Common myeloid progenitor, CD34-positive (primary cell): ENCODE measurements around the gene VILL.
A peak's percentile ranks its signal among the peaks of the same experiment; 100 is the strongest.
"Not testable (repeated sequence)": the region's sequence is repeated elsewhere in the genome, so short reads cannot be mapped to it uniquely, and the experiment has no call there.

ENCODE experiments used
- CTCF ChIA-PET: fragments of 350-600 bp; sonication (Branson Sonifier 250); formaldehyde crosslinking; loops from one replicate; lab custom pipeline; 2021; ENCODE audit warnings: antibody characterized with exemption; lab: Charles Lee
- POLR2A ChIA-PET: fragments of 350-600 bp; sonication (Branson Sonifier 250); formaldehyde crosslinking; loops from one replicate; lab custom pipeline; 2021; ENCODE audit warnings: antibody characterized with exemption; lab: Charles Lee
- DNase-seq, 3 donors: peaks; one replicate each; pipeline versions ENCODE4 v3.0.0 to v3.0.0-alpha.2; 2013
- H3K27ac ChIP-seq, 2 experiments: 1 replicate in 1 of 2; 2 replicates in 1 of 2; pipeline ENCODE4 v1.7.0; 2013; ENCODE audit warnings: inconsistent platforms in 2 of 2, low read length in 2 of 2, mild to moderate bottlenecking in 2 of 2, low read depth in 1 of 2, moderate library complexity in 1 of 2; ENCODE audit not compliant: severe bottlenecking in 2 of 2, insufficient read depth in 1 of 2, poor library complexity in 1 of 2
- H3K27me3 ChIP-seq, 5 experiments: replicated peaks in 2 of 5; 1 replicate in 3 of 5; 2 replicates in 2 of 5; pipeline versions ENCODE4 v1.6.1 to v1.7.0; 2013; ENCODE audit warnings: low read length in 4 of 5, mild to moderate bottlenecking in 2 of 5, moderate library complexity in 2 of 5, inconsistent platforms in 1 of 5; ENCODE audit not compliant: insufficient read depth in 5 of 5, control insufficient read depth in 4 of 5
- H3K36me3 ChIP-seq, 4 experiments: 1 replicate in 2 of 4; 2 replicates in 2 of 4; pipeline versions ENCODE4 v1.6.1 to v1.7.0; 2013; ENCODE audit warnings: low read length in 3 of 4, control low read depth in 1 of 4, mild to moderate bottlenecking in 1 of 4; ENCODE audit not compliant: control insufficient read depth in 4 of 4, insufficient read depth in 4 of 4
- H3K4me1 ChIP-seq, 4 experiments: 1 replicate in 3 of 4; 2 replicates in 1 of 4; pipeline versions ENCODE4 v1.6.1 to v1.7.1; 2013; ENCODE audit warnings: low read length in 3 of 4, mild to moderate bottlenecking in 3 of 4, control low read depth in 1 of 4, inconsistent platforms in 1 of 4, moderate library complexity in 1 of 4; ENCODE audit not compliant: control insufficient read depth in 4 of 4, insufficient read depth in 4 of 4; ENCODE audit errors: control extremely low read depth in 1 of 4
- H3K4me3 ChIP-seq, 7 experiments: 1 replicate in 4 of 7; 2 replicates in 3 of 7; pipeline versions ENCODE4 v1.5.1 to v1.7.0; 2013; ENCODE audit warnings: mild to moderate bottlenecking in 7 of 7, low read length in 6 of 7, moderate library complexity in 6 of 7, inconsistent platforms in 2 of 7, low read depth in 2 of 7, control low read depth in 1 of 7; ENCODE audit not compliant: insufficient read depth in 4 of 7, control insufficient read depth in 1 of 7; ENCODE audit errors: extremely low read depth in 1 of 7
- H3K9me3 ChIP-seq, 5 experiments: 1 replicate in 4 of 5; 2 replicates in 1 of 5; pipeline versions ENCODE4 v1.6.1 to v1.7.1; 2013; ENCODE audit warnings: low read length in 4 of 5, mild to moderate bottlenecking in 2 of 5, inconsistent platforms in 1 of 5, low read depth in 1 of 5, moderate library complexity in 1 of 5; ENCODE audit not compliant: control insufficient read depth in 4 of 5, insufficient read depth in 2 of 5; ENCODE audit errors: control extremely low read depth in 1 of 5
- WGBS: methylation state at CpG from one replicate; pipeline ENCODE4 v1.1.5; 2013; ENCODE audit not compliant: insufficient coverage; 5-methylcytosine and 5-hydroxymethylcytosine counted together

Gene VILL

DNA sequence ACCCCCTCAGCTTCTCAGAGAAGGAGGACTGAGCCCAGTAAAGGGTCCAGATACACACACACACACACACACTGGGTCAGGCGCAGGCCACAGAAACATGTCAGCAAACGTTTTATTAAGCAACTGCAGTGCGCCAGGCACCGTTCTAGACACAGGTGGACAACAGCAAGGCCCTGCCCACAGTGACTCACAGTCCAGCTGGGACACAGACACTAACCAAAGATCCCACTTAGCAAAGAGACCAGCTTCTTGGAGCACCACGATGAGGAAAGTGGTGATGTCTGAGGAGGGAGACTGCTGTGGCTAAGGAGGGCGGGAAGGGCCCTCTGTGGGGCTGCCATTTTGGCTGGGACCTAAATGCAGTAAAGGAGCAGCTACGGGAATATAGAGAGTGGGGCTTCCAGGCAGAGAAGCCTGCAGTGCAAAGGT, 2.8 kb upstream of the VILL start:
- no peak overlapping the region for H3K4me3 ChIP-seq
- H3K36me3 ChIP-seq = peaks cover 0 to 14% (median 3%) of the 10 kb centered on the region in 4 experiments
- 100% methylated on average over 3 of the region's 7 CpGs for WGBS
- POLR2A ChIA-PET = no interaction called here
- peak overlapping the region in 1 of 2 experiments; percentile 50 for H3K27ac ChIP-seq
- H3K4me1 ChIP-seq = peaks cover 0 to 9% (median 3%) of the 10 kb centered on the region in 4 experiments
- H3K27me3 ChIP-seq = no peaks in the 10 kb centered on the region
- DNase-seq = no peak
- H3K9me3 ChIP-seq = no peaks in the 10 kb centered on the region
- CTCF ChIA-PET = interaction anchor here (1.0 to 1.7 kb wide), 3 partner anchors 9 to 16 kb away, joined by 3 to 6 read pairs (median 3); no protein-coding TSS in a partner anchor

DNA sequence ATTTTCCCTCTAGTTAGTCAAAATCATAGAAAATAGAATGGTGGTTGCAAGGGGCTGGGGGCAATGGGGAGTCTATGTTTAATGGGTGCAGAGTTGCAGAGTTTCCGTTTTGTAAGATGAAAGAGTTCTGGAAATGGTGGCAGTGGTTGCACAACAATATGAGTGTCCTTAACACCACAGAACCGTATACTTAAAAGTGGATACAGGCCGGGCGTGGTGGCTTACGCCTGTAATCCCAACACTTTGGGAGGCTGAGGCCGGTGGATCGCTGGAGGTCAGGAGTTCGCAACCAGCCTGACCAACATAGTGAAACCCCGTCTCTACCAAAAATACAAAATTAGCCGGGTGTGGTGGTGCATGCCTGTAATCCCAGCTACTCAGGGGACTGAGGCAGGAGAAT, 2.2 kb upstream of the VILL start:
- CTCF ChIA-PET = interaction anchor here (1.3 to 1.7 kb wide), 2 partner anchors 8 to 10 kb away, joined by 3 to 6 read pairs; no protein-coding TSS in a partner anchor
- H3K27ac ChIP-seq, H3K4me3 ChIP-seq, POLR2A ChIA-PET, H3K27me3 ChIP-seq, H3K9me3 ChIP-seq, H3K36me3 ChIP-seq, DNase-seq: not testable (repeated sequence)
- peaks cover 0 to 12% (median 4%) of the 10 kb centered on the region in 4 experiments for H3K4me1 ChIP-seq
- 98% methylated on average over 8 of the region's 10 CpGs for WGBS

DNA sequence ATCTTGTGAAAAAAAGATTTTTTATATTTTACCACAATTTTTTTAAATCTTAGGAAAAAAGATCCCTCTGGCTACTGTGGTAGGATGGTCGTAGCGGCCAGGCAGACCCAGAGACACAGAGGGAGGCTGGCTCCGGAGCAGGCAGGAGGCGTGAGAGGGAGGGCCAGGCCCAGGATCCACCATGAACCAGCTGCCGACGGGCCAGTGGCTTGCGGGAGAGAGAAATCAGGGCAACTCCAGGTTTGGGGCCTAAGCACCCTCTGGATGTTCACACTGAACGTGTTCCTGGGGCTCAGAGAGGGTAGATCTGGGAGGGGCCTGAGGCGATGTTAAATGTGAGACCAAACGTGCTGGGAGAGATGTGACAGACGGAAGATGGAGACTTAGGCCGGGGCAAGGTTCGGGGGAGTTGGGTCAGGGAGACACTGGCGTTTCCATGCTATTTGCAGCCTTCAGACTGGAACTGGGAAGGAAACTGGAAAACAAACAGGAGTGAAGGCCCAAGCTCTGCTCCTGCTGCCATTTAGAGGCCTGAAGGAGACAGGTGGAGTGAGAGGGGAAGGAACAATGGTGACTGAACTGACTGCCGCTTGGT, 1.6 kb upstream of the VILL start:
- DNase-seq = no peak
- H3K27me3 ChIP-seq = no peaks in the 10 kb centered on the region
- POLR2A ChIA-PET = no interaction called here
- no peaks in the 10 kb centered on the region for H3K9me3 ChIP-seq
- H3K4me3 ChIP-seq = no peak overlapping the region
- WGBS = 95% methylated on average over 14 of the region's 15 CpGs
- H3K27ac ChIP-seq = no peak overlapping the region
- CTCF ChIA-PET = interaction anchor here (1.7 kb wide), 1 partner anchor 8 kb away, joined by 6 read pairs; no protein-coding TSS in a partner anchor
- peaks cover 0 to 8% (median 3%) of the 10 kb centered on the region in 4 experiments for H3K36me3 ChIP-seq
- H3K4me1 ChIP-seq = peaks cover 0 to 19% (median 11%) of the 10 kb centered on the region in 4 experiments

GRCh38 chr3:37989821-37990480, 635 bp upstream of the VILL start:
- Histone ChIP-seq H3K36me3 (peaks cover 0 to under 1% (median 0%) of the 10 kb centered on the region in 4 experiments), H3K4me1 (peaks cover 0 to 28% (median 16%) of the 10 kb centered on the region in 4 experiments), H3K4me3 (no peak overlapping the region), H3K27ac (no peak overlapping the region), H3K9me3 (no peaks in the 10 kb centered on the region), H3K27me3 (no peaks in the 10 kb centered on the region)
- no peak for DNase-seq
- ChIA-PET CTCF (interaction anchor here (1.0 to 1.3 kb wide), 2 partner anchors 9 to 14 kb away, joined by 3 to 4 read pairs; no protein-coding TSS in a partner anchor), POLR2A (no interaction called here)
- WGBS = 96% methylated on average over 3 of the region's 7 CpGs

- no peak for DNase-seq
- Histone ChIP-seq H3K4me1 (peaks cover 0 to 36% (median 20%) of the 10 kb centered on the region in 4 experiments), H3K36me3 (peaks cover 2 to 9% (median 8%) of the 10 kb centered on the region in 4 experiments), H3K27ac (no peak overlapping the region), H3K9me3 (no peaks in the 10 kb centered on the region), H3K27me3 (no peaks in the 10 kb centered on the region), H3K4me3 (no peak overlapping the region)
- POLR2A ChIA-PET = no interaction called here
- 73% methylated on average over 5 of the region's 6 CpGs for WGBS
- CTCF ChIA-PET = no interaction called here
Measured at GRCh38 chr3:37991109-37991508, 523 bp downstream of the VILL start.

- Histone ChIP-seq H3K27me3 (no peaks in the 10 kb centered on the region), H3K36me3 (peaks cover 3 to 12% (median 11%) of the 10 kb centered on the region in 4 experiments), H3K4me1 (peaks cover 0 to 33% (median 18%) of the 10 kb centered on the region in 4 experiments), H3K4me3 (no peak overlapping the region), H3K27ac (no peak overlapping the region), H3K9me3 (no peaks in the 10 kb centered on the region)
- ChIA-PET CTCF (interaction anchor here (1.1 to 2.8 kb wide), 2 partner anchors 10 to 17 kb away, joined by 3 to 9 read pairs; no protein-coding TSS in a partner anchor), POLR2A (interaction anchor here (0.6 kb wide), 1 partner anchor 974 kb away, joined by 4 read pairs; no protein-coding TSS in a partner anchor)
- DNase-seq = no peak
- 96% methylated on average over 6 of the region's 7 CpGs for WGBS
Measured at GRCh38 chr3:37991823-37992222, 1.2 kb downstream of the VILL start.
